ENCODE measurements around the gene KPNA4. TPM values are rescaled to one million over a fixed set of nuclear protein-coding genes. Genes with fewer than 3 reads are reported as not detected.

Gene KPNA4
- polyA plus RNA-seq, 3 donors, result 4.4 to 14.7 (median 4.5) TPM

DNA sequence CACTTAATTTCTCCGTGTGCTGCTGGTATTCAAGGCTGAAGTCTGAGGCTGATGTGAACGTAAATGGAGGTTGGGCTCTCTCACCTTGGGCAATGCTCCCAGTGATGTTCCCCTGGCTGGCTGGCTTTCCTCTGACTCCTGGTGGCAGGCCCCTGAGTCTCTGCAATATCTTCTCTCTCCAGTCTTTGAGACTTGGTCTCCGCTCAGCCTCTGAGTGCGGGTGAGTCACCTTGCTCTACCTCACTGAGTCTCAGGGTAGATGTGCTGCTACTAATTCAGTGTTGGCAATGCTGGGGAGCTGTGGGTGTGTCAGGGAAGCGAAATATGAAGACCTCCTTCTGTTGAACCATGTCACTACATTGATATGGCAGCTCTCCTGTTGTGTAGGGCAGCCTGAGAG lies 84.4 kb downstream of the KPNA4 start:
- Mint-ChIP-seq H3K36me3 (no peaks in the 10 kb centered on the region), H3K27ac (no peak overlapping the region), H3K4me1 (peaks cover 27% of the 10 kb centered on the region), H3K27me3 (ENCODE audit: low read depth in 3 of 3) (no peaks in the 10 kb centered on the region), H3K9me3 (peaks cover 0 to 2% (median 0%) of the 10 kb centered on the region in 7 donors), H3K4me3 (no peak overlapping the region)
- no peaks in the 10 kb centered on the region for H3K79me2 ChIP-seq (ENCODE audit: insufficient read depth, low read length)
- H3K4me1 ChIP-seq (ENCODE audit: control insufficient read depth in 1 of 2, insufficient read depth in 2 of 2, low read length in 2 of 2), result peaks cover 9 to 15% of the 10 kb centered on the region in 2 donors
- TF ChIP-seq, protein P1, sequence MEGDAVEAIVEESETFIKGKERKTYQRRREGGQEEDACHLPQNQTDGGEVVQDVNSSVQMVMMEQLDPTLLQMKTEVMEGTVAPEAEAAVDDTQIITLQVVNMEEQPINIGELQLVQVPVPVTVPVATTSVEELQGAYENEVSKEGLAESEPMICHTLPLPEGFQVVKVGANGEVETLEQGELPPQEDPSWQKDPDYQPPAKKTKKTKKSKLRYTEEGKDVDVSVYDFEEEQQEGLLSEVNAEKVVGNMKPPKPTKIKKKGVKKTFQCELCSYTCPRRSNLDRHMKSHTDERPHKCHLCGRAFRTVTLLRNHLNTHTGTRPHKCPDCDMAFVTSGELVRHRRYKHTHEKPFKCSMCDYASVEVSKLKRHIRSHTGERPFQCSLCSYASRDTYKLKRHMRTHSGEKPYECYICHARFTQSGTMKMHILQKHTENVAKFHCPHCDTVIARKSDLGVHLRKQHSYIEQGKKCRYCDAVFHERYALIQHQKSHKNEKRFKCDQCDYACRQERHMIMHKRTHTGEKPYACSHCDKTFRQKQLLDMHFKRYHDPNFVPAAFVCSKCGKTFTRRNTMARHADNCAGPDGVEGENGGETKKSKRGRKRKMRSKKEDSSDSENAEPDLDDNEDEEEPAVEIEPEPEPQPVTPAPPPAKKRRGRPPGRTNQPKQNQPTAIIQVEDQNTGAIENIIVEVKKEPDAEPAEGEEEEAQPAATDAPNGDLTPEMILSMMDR (IDR thresholded peaks at IDR 0.05), result no peak
- WGBS (ENCODE audit: insufficient coverage), result 100% methylated on average over 3 of the region's 5 CpGs
- no peaks in the 10 kb centered on the region for H3K27me3 ChIP-seq (ENCODE audit: control insufficient read depth in 2 of 2, insufficient read depth in 2 of 2, low read length in 2 of 2)
- no peak overlapping the region for H3K4me3 ChIP-seq (replicated peaks in 1 of 3; ENCODE audit: low read depth in 2 of 3, low read length in 3 of 3)
- H3K27ac ChIP-seq (ENCODE audit: low read depth in 1 of 2, low read length in 2 of 2), result no peak overlapping the region
- H3K4me2 ChIP-seq (replicated peaks; ENCODE audit: extremely low read depth, low read length, poor library complexity, severe bottlenecking), result no peak overlapping the region
- no peak overlapping the region for H3K9ac ChIP-seq (ENCODE audit: insufficient read depth, low read length, poor library complexity, severe bottlenecking)
- intact Hi-C loops (cut with micrococcal nuclease), result no loop called here
- no peaks in the 10 kb centered on the region for H4K20me1 ChIP-seq (ENCODE audit: insufficient read depth, low read length)
- no peak overlapping the region for H2AFZ ChIP-seq (ENCODE audit: insufficient read depth, low read depth, low read length, poor library complexity, severe bottlenecking)
- H3K36me3 ChIP-seq (replicated peaks in 1 of 2; ENCODE audit: control insufficient read depth in 1 of 2, insufficient read depth in 2 of 2, low read length in 2 of 2), result no peaks in the 10 kb centered on the region
- no peak for DNase-seq
- H3K9me3 ChIP-seq (replicated peaks in 1 of 2; ENCODE audit: control insufficient read depth in 1 of 2, insufficient read depth in 1 of 2, low read length in 2 of 2), result no peaks in the 10 kb centered on the region

DNA sequence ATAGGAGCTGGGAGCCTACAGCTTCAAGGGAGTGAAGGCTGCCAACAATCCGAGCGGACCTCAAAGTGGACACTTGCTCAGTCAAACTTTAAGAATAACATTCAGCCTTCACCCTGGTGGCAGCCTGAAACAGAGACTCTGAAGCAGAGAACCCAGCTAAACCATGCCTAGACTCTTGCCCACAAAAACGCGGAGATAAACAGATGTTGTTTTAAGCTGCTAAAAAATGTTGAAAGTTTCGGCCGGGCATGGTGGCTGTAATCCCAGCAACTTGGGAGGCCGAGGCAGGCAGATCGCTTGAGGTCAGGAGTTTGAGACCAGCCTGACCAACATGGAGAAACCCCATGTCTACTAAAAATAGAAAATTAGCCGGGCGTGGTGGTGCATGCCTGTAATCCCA lies 86.0 kb downstream of the KPNA4 start:
- TF ChIP-seq, protein P1 (IDR thresholded peaks at IDR 0.05), result no peak
- H3K79me2 ChIP-seq (ENCODE audit: insufficient read depth, low read length), result no peaks in the 10 kb centered on the region
- H3K36me3 ChIP-seq (replicated peaks in 1 of 2; ENCODE audit: control insufficient read depth in 1 of 2, insufficient read depth in 2 of 2, low read length in 2 of 2), result no peaks in the 10 kb centered on the region
- peaks cover 0 to 2% (median 0%) of the 10 kb centered on the region in 7 donors for H3K9me3 Mint-ChIP-seq
- H3K27ac ChIP-seq (ENCODE audit: low read depth in 1 of 2, low read length in 2 of 2), result no peak overlapping the region
- 95% methylated on average over 5 of the region's 10 CpGs for WGBS (ENCODE audit: insufficient coverage)
- no peak overlapping the region for H2AFZ ChIP-seq (ENCODE audit: insufficient read depth, low read depth, low read length, poor library complexity, severe bottlenecking)
- no peaks in the 10 kb centered on the region for H3K36me3 Mint-ChIP-seq
- H4K20me1 ChIP-seq (ENCODE audit: insufficient read depth, low read length), result no peaks in the 10 kb centered on the region
- H3K27me3 ChIP-seq (ENCODE audit: control insufficient read depth in 2 of 2, insufficient read depth in 2 of 2, low read length in 2 of 2), result no peaks in the 10 kb centered on the region
- peaks cover 24% of the 10 kb centered on the region for H3K4me1 Mint-ChIP-seq
- no peak overlapping the region for H3K9ac ChIP-seq (ENCODE audit: insufficient read depth, low read length, poor library complexity, severe bottlenecking)
- no peak overlapping the region for H3K27ac Mint-ChIP-seq
- no peak overlapping the region for H3K4me3 Mint-ChIP-seq
- H3K27me3 Mint-ChIP-seq (ENCODE audit: low read depth in 3 of 3), result peaks cover 0 to 1% (median 0%) of the 10 kb centered on the region in 3 donors
- H3K4me3 ChIP-seq (replicated peaks in 1 of 3; ENCODE audit: low read depth in 2 of 3, low read length in 3 of 3), result no peak overlapping the region
- no peak overlapping the region for H3K4me2 ChIP-seq (replicated peaks; ENCODE audit: extremely low read depth, low read length, poor library complexity, severe bottlenecking)
- H3K4me1 ChIP-seq (ENCODE audit: control insufficient read depth in 1 of 2, insufficient read depth in 2 of 2, low read length in 2 of 2), result peaks cover 6 to 10% of the 10 kb centered on the region in 2 donors
- H3K9me3 ChIP-seq (replicated peaks in 1 of 2; ENCODE audit: control insufficient read depth in 1 of 2, insufficient read depth in 1 of 2, low read length in 2 of 2), result no peaks in the 10 kb centered on the region
- intact Hi-C loops (cut with micrococcal nuclease), result no loop called here
- DNase-seq, result no peak

Data from CD14-positive monocyte (primary cell).